ENCODE data around the gene SLIT1.

Gene SLIT1

DNA sequence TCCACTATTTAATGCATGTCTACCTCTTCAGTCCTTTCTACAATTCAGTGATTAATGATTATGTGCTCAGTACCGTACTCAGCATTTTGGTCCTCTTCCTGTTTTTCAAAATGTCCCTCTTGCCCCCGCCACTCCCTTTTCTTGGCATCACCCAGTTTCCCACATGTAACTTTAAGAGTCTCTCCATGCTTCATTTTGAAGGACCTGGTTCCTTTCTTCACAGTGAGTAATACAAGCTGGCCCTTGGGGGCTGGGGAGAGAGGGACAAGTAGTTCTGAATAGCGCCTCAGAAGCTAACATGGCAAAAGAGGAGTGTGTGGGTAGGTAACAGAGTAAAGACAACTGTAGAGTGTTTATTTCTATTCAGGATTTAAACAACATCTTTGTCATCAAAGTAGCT is 34.6 kb upstream of the SLIT1 start:
- DNase-seq: no peak
- H3K9me3 ChIP-seq (ENCODE audit: severe bottlenecking): no peaks in the 10 kb centered on the region

GRCh38 chr10:97217299-97217698 is 31.5 kb upstream of the SLIT1 start:
- Histone ChIP-seq H3K4me3 (ENCODE audit: low read depth, low read length) (no peak overlapping the region), H3K9me3 (ENCODE audit: severe bottlenecking) (no peaks in the 10 kb centered on the region), H3K27ac (no peak overlapping the region), H3K27me3 (ENCODE audit: insufficient read depth, low read depth, severe bottlenecking) (no peaks in the 10 kb centered on the region), H3K36me3 (no peaks in the 10 kb centered on the region; the same call in 1 of the 2 replicates)
- DNase-seq: no peak
- no peak for TF ChIP-seq CTCF (IDR thresholded peaks at IDR 0.05; ENCODE audit: low read depth, low read length)

More for the DNA sequence above, 34.6 kb upstream of the SLIT1 start:
- no peak for TF ChIP-seq CTCF (IDR thresholded peaks at IDR 0.05; ENCODE audit: low read depth, low read length)
- Histone ChIP-seq H3K4me3 (ENCODE audit: low read depth, low read length) (no peak overlapping the region), H3K27me3 (ENCODE audit: insufficient read depth, low read depth, severe bottlenecking) (no peaks in the 10 kb centered on the region), H3K27ac (no peak overlapping the region), H3K36me3 (no peaks in the 10 kb centered on the region; the same call in none of the 2 replicates)

- H3K36me3 ChIP-seq: no peaks in the 10 kb centered on the region; the same call in 1 of the 2 replicates
- H3K27me3 ChIP-seq (ENCODE audit: insufficient read depth, low read depth, severe bottlenecking): no peaks in the 10 kb centered on the region
- TF ChIP-seq CTCF (IDR thresholded peaks at IDR 0.05; ENCODE audit: low read depth, low read length): no peak
- H3K27ac ChIP-seq: no peak overlapping the region
- DNase-seq: no peak
- H3K9me3 ChIP-seq (ENCODE audit: severe bottlenecking): no peaks in the 10 kb centered on the region
- H3K4me3 ChIP-seq (ENCODE audit: low read depth, low read length): no peak overlapping the region
Measured at GRCh38 chr10:97215619-97216260, 30.0 kb upstream of the SLIT1 start.

DNA sequence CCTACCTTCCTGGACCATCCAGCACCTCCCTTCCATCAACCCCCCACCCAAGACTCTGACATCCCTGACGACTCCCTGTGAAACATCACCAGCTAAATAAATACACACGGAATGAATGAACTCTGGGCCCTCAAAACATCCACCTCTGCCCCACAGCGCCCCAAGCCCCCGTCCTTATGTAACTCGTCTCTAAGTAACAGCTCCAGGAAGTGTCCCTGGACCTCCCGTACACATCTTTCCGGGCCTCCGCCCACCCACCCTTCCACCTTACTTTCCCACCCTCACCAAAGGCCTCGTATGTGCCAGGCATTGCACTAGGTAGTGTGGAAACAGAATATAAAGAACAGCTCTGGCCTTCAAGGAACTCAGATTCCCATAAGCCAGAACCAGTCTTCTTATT is 27.7 kb upstream of the SLIT1 start:
- Histone ChIP-seq H3K36me3 (no peaks in the 10 kb centered on the region), H3K27me3 (ENCODE audit: insufficient read depth, low read depth, severe bottlenecking) (no peaks in the 10 kb centered on the region)
- no peak for TF ChIP-seq CTCF (IDR thresholded peaks at IDR 0.05; ENCODE audit: low read depth, low read length)

GRCh38 chr10:97211229-97211628 is 25.5 kb upstream of the SLIT1 start:
- Histone ChIP-seq H3K4me3 (ENCODE audit: low read depth, low read length) (no peak overlapping the region), H3K36me3 (no peaks in the 10 kb centered on the region), H3K27me3 (ENCODE audit: insufficient read depth, low read depth, severe bottlenecking) (no peaks in the 10 kb centered on the region), H3K9me3 (ENCODE audit: severe bottlenecking) (no peaks in the 10 kb centered on the region), H3K27ac (no peak overlapping the region)
- no peak for DNase-seq
- no peak for TF ChIP-seq CTCF (IDR thresholded peaks at IDR 0.05; ENCODE audit: low read depth, low read length)

More for the DNA sequence above, 27.7 kb upstream of the SLIT1 start:
- H3K4me3 ChIP-seq (ENCODE audit: low read depth, low read length): no peak overlapping the region
- DNase-seq: no peak
- no peak overlapping the region for H3K27ac ChIP-seq
- no peaks in the 10 kb centered on the region for H3K9me3 ChIP-seq (ENCODE audit: severe bottlenecking)

DNA sequence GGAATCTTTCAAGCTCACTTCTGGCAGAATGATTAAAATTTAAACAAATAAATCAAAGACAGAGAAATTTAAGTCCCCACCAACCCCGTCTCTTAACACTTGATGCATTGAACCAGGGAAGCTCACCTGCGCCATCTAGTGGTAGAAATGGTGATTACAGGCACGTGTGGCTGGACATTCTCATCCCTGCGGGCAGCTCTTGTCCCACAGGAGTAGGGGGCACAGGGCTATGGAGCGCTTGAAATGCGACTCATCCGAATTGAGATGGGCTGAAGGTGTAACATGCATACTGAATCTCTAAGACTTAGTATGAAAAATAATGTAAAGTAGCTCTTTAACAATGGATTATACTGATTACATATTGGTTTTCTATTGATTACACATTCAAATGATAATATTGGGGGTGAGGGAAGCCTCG is 24.8 kb upstream of the SLIT1 start:
- H3K36me3 ChIP-seq: no peaks in the 10 kb centered on the region
- H3K4me3 ChIP-seq (ENCODE audit: low read depth, low read length): no peak overlapping the region
- no peak overlapping the region for H3K27ac ChIP-seq
- H3K9me3 ChIP-seq (ENCODE audit: severe bottlenecking): no peaks in the 10 kb centered on the region
- TF ChIP-seq CTCF (IDR thresholded peaks at IDR 0.05; ENCODE audit: low read depth, low read length): peak; percentile 86
- no peaks in the 10 kb centered on the region for H3K27me3 ChIP-seq (ENCODE audit: insufficient read depth, low read depth, severe bottlenecking)
- peak; percentile 75 for DNase-seq

All from WERI-Rb-1 (cell line).